ENCODE data around the gene ZBTB20. TPM values are rescaled to one million over a fixed set of nuclear protein-coding genes. Genes with fewer than 3 reads are reported as not detected.

The ZBTB20 gene
- total RNA-seq, 1 donor from 2014 or later: 3.9 TPM

DNA sequence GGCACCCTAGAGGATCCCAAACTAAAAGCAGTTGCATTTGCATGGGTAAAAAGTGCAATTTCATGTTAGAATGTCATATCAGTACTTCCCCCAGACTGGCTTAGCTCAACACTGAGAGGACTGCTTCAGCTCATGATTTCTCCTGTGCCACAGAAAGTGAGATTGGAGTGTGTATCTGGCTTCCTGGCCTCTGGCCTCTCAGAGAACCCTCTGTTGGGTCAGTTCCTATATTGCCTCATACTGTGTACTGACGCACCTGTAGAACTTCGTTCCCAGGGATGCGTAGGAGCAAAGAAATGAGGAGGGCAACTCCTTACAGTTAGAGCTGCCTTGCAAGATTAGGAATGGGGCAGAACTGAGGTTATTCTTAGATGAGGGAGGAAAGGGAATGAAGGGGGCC, 512.5 kb downstream of the ZBTB20 start:
- Histone ChIP-seq H3K36me3 (ENCODE audit: control insufficient read depth, insufficient read depth, low read length) (no peaks in the 10 kb centered on the region), H3K27me3 (ENCODE audit: control insufficient read depth, insufficient read depth, low read length) (no peaks in the 10 kb centered on the region), H3K4me3 (ENCODE audit: low read depth, low read length) (no peak overlapping the region)
- FAIRE-seq (no peak), DNase-seq (ENCODE audit: low read depth) (no peak)
- TF ChIP-seq, protein P1, sequence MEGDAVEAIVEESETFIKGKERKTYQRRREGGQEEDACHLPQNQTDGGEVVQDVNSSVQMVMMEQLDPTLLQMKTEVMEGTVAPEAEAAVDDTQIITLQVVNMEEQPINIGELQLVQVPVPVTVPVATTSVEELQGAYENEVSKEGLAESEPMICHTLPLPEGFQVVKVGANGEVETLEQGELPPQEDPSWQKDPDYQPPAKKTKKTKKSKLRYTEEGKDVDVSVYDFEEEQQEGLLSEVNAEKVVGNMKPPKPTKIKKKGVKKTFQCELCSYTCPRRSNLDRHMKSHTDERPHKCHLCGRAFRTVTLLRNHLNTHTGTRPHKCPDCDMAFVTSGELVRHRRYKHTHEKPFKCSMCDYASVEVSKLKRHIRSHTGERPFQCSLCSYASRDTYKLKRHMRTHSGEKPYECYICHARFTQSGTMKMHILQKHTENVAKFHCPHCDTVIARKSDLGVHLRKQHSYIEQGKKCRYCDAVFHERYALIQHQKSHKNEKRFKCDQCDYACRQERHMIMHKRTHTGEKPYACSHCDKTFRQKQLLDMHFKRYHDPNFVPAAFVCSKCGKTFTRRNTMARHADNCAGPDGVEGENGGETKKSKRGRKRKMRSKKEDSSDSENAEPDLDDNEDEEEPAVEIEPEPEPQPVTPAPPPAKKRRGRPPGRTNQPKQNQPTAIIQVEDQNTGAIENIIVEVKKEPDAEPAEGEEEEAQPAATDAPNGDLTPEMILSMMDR (IDR thresholded peaks at IDR 0.05; ENCODE audit: insufficient read depth, low read length, severe bottlenecking): no peak

DNA sequence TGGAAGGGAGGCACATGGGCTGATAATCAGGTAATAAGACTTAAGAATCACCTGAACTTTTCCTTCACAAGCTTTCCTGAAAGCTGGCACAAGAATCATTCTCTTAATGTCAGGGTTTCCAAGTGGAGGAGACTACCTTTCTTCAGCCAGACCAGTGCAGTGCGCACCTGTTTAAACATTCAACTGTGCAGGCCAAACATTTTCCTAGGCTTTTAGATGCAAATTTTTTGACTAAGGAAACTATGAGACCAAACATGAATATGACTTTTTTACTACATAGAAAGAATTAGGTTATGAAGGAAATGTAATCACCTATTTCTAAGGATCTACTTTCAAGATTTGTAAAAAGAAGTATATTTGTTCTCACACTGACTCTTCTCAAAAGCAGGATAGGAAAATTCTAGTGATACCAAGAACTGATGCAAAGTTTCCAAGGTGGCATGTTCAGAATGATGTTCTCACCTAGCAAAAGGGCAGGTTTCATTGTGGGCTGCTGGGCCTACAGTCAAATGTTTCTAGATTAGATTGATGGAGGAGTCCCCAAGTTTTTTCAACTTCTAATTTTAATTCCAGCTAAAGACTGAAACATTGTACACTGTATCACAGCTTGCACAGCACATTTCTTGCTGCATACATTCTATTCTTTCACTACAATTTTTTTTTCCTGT, 514.2 kb downstream of the ZBTB20 start:
- DNase-seq (ENCODE audit: low read depth) (no peak), FAIRE-seq (no peak)
- no peaks in the 10 kb centered on the region for H3K27me3 ChIP-seq (ENCODE audit: control insufficient read depth, insufficient read depth, low read length)
- no peak overlapping the region for H3K4me3 ChIP-seq (ENCODE audit: low read depth, low read length)
- no peaks in the 10 kb centered on the region for H3K36me3 ChIP-seq (ENCODE audit: control insufficient read depth, insufficient read depth, low read length)
- TF ChIP-seq, protein P1 (IDR thresholded peaks at IDR 0.05; ENCODE audit: insufficient read depth, low read length, severe bottlenecking): no peak

DNA sequence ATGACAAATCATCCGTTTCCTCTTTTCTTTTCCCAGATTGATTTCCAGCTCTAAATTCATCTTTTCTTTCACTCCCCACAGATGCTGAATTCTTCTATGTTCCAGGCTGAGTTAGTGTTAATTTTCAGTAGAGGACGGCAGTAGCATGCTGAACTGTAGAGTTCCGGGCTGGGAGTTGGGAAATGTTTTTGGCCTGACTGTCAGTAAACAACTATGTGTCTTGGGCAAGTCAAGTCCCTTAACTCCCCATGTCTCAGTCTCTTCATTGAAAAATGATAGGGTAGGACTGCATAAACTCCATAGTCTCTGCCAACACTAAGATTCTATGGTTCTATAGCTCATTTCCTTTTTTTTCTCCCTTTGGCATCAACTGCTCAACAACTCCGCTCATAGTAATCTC, 519.3 kb downstream of the ZBTB20 start:
- TF ChIP-seq, protein P1 (IDR thresholded peaks at IDR 0.05; ENCODE audit: insufficient read depth, low read length, severe bottlenecking): no peak
- FAIRE-seq (no peak), DNase-seq (ENCODE audit: low read depth) (no peak)
- Histone ChIP-seq H3K36me3 (ENCODE audit: control insufficient read depth, insufficient read depth, low read length) (no peaks in the 10 kb centered on the region), H3K27me3 (ENCODE audit: control insufficient read depth, insufficient read depth, low read length) (no peaks in the 10 kb centered on the region), H3K4me3 (ENCODE audit: low read depth, low read length) (no peak overlapping the region)

DNA sequence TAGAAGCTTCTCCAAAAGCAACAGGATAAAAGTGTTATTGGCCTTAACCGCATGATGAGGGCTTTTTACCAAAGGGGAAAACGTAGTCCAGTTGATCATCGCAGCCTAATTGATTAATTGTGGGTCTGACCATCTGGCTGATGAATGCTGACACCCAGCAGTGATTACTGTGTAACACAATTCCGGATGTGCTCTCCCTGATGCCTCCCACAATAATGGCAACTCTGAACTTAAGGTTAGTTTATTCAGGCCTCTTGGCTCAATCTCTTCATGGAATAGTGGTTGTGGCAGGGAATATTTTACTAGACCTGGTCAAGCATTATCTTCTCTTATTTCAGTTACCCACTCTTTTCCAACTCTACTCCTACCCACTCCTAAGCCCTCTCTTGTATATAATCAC, 520.3 kb downstream of the ZBTB20 start:
- FAIRE-seq (no peak), DNase-seq (ENCODE audit: low read depth) (no peak)
- H3K27me3 ChIP-seq (ENCODE audit: control insufficient read depth, insufficient read depth, low read length): no peaks in the 10 kb centered on the region
- TF ChIP-seq, protein P1 (IDR thresholded peaks at IDR 0.05; ENCODE audit: insufficient read depth, low read length, severe bottlenecking): no peak
- no peak overlapping the region for H3K4me3 ChIP-seq (ENCODE audit: low read depth, low read length)
- H3K36me3 ChIP-seq (ENCODE audit: control insufficient read depth, insufficient read depth, low read length): no peaks in the 10 kb centered on the region

DNA sequence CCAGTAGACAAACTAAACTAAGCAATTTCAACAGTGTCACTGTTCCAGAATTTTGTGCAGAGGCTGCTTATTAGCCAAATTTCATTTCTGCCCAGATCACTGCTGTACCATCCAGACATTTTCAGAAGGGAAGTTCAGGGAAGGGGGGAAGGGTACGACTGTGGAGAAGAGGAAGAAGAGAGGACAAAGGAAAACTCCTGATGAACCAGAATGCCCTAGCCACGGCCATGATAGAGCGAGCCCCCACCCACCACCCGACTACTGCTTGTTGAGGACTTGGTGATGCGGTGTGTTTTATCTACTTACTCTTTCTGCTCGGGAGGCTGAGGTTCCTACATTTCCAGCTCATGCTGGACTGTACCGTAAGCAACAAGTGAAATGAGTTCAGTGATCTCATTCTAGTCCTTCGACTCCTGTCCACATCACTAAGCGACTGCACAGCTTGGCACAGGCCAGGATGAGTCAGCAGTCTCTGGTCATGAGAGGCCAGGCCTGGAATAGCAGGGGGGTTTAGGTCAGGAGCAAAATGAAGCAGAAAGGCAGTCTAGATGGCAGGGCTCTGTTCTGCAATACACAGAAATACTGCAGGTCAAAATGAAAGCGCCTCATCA, 522.4 kb downstream of the ZBTB20 start:
- DNase-seq (ENCODE audit: low read depth) (peak; percentile 84), FAIRE-seq (peak; percentile 36)
- no peak overlapping the region for H3K4me3 ChIP-seq (ENCODE audit: low read depth, low read length)

More for the DNA sequence above, 522.4 kb downstream of the ZBTB20 start:
- Histone ChIP-seq H3K27me3 (ENCODE audit: control insufficient read depth, insufficient read depth, low read length) (no peaks in the 10 kb centered on the region), H3K36me3 (ENCODE audit: control insufficient read depth, insufficient read depth, low read length) (no peaks in the 10 kb centered on the region)
- TF ChIP-seq, protein P1 (IDR thresholded peaks at IDR 0.05; ENCODE audit: insufficient read depth, low read length, severe bottlenecking): no peak
